ENCODE measurements around the gene FBXO47.

FBXO47 gene

GRCh38 chr17:38967290-38967738 is at the start of gene FBXO47:
FBXO47 (minus strand) TSS chr17:38967403; CDS start chr17:38963025, 4,378 bp downstream.
- DNase-seq (ENCODE audit: low spot score), result peak; percentile 77

GRCh38 chr17:39016193-39017153 is 49.3 kb upstream of the FBXO47 start:
- DNase-seq (ENCODE audit: low spot score), result no peak
- TF ChIP-seq CTCF (IDR thresholded peaks at IDR 0.05; ENCODE audit: extremely low read depth, missing control alignments), result no peak

More at GRCh38 chr17:38967290-38967738, at the start of gene FBXO47:
- no peak for TF ChIP-seq CTCF (IDR thresholded peaks at IDR 0.05; ENCODE audit: extremely low read depth, missing control alignments)

- no peak for DNase-seq (ENCODE audit: low spot score)
- no peak for TF ChIP-seq CTCF (IDR thresholded peaks at IDR 0.05; ENCODE audit: extremely low read depth, missing control alignments)
Observed at GRCh38 chr17:39015546-39015935, 48.3 kb upstream of the FBXO47 start.

- no peak for DNase-seq (ENCODE audit: low spot score)
- TF ChIP-seq CTCF (IDR thresholded peaks at IDR 0.05; ENCODE audit: extremely low read depth, missing control alignments), result no peak
Observed at GRCh38 chr17:39014795-39015545, 47.8 kb upstream of the FBXO47 start.

- DNase-seq (ENCODE audit: low spot score), result no peak
- no peak for TF ChIP-seq CTCF (IDR thresholded peaks at IDR 0.05; ENCODE audit: extremely low read depth, missing control alignments)
Observed at GRCh38 chr17:39014044-39014794, 47.0 kb upstream of the FBXO47 start.

- TF ChIP-seq CTCF (IDR thresholded peaks at IDR 0.05; ENCODE audit: extremely low read depth, missing control alignments), result no peak
Observed at GRCh38 chr17:39012725-39013124, 45.5 kb upstream of the FBXO47 start.

More at GRCh38 chr17:39012725-39013124, 45.5 kb upstream of the FBXO47 start:
- no peak for DNase-seq (ENCODE audit: low spot score)
